GM23248 (cell line): ENCODE measurements around the gene FAM217B. TPM values are rescaled to one million over a fixed set of nuclear protein-coding genes. Genes with fewer than 3 reads are reported as not detected.

Experiments used
- DNase-seq: peaks from one replicate; pipeline ENCODE4 v3.0.0-alpha.2; 2015
- H2AFZ ChIP-seq: fragments of 200-600 bp; sonication (generic); 2 replicates; pipeline ENCODE4 v1.6.1; 2016; ENCODE audit warnings: antibody characterized with exemption
- H3F3A ChIP-seq: fragments of 200-600 bp; sonication (generic); 2 replicates; pipeline ENCODE4 v1.6.1; 2016; ENCODE audit warnings: mild to moderate bottlenecking, antibody characterized with exemption, mixed run types; ENCODE audit not compliant: insufficient read depth
- H3K27ac ChIP-seq: fragments of 200-600 bp; sonication (generic); 2 replicates; pipeline ENCODE4 v1.5.1; 2016; ENCODE audit warnings: mild to moderate bottlenecking
- H3K27me3 ChIP-seq: fragments of 200-600 bp; sonication (generic); replicated peaks from 2 replicates; pipeline ENCODE4 v1.6.1; 2016; ENCODE audit warnings: mild to moderate bottlenecking; ENCODE audit not compliant: insufficient read depth
- H3K36me3 ChIP-seq: fragments of 200-600 bp; sonication (generic); 2 replicates; pipeline ENCODE4 v1.6.1; 2016; ENCODE audit warnings: low read depth, mild to moderate bottlenecking
- H3K4me1 ChIP-seq: fragments of 200-600 bp; sonication (generic); 2 replicates; pipeline ENCODE4 v1.6.1; 2016; ENCODE audit warnings: mild to moderate bottlenecking; ENCODE audit not compliant: insufficient read depth
- H3K4me2 ChIP-seq: fragments of 200-600 bp; sonication (generic); one replicate; pipeline ENCODE4 v1.6.1; 2016; ENCODE audit warnings: mild to moderate bottlenecking; ENCODE audit not compliant: unreplicated experiment
- H3K4me3 ChIP-seq: fragments of 200-600 bp; sonication (generic); 2 replicates; pipeline ENCODE4 v1.5.1; 2016; ENCODE audit warnings: mild to moderate bottlenecking
- H3K79me2 ChIP-seq: fragments of 200-600 bp; sonication (generic); 2 replicates; pipeline ENCODE4 v1.6.1; 2016; ENCODE audit warnings: mild to moderate bottlenecking; ENCODE audit not compliant: insufficient read depth
- H3K9ac ChIP-seq: fragments of 200-600 bp; sonication (generic); 2 replicates; pipeline ENCODE4 v1.6.1; 2016; ENCODE audit warnings: mild to moderate bottlenecking
- H3K9me2 ChIP-seq: fragments of 200-600 bp; sonication (generic); 2 replicates; pipeline ENCODE4 v1.6.1; 2016; ENCODE audit warnings: mixed run types, mild to moderate bottlenecking, moderate library complexity; ENCODE audit not compliant: insufficient read depth
- H3K9me3 ChIP-seq: fragments of 200-600 bp; sonication (generic); one replicate; pipeline ENCODE4 v1.6.1; 2017; ENCODE audit warnings: low read depth
- H4K20me1 ChIP-seq: fragments of 200-600 bp; sonication (generic); 2 replicates; pipeline ENCODE4 v1.6.0; 2016; ENCODE audit not compliant: insufficient read depth
- EZH2 ChIP-seq: fragments of 200-600 bp; sonication (generic); IDR thresholded peaks from 2 replicates; pipeline ENCODE4 v1.6.1; 2018; ENCODE audit warnings: antibody characterized with exemption, mild to moderate bottlenecking; ENCODE audit not compliant: insufficient read depth, poor library complexity, severe bottlenecking
- EZH2phosphoT487 ChIP-seq: fragments of 200-600 bp; sonication (generic); IDR thresholded peaks from 2 replicates; pipeline ENCODE4 v1.6.1; 2018; ENCODE audit warnings: antibody characterized with exemption, moderate library complexity, mild to moderate bottlenecking, low read depth; ENCODE audit not compliant: insufficient read depth
- WGBS, 2 experiments: methylation state at CpG; one replicate each; pipeline ENCODE4 v1.1.6; 2015 to 2017; ENCODE audit warnings: low lambda C conversion rate in 2 of 2, low coverage in 1 of 2; ENCODE audit errors: missing lambda C conversion rate in 2 of 2; 5-methylcytosine and 5-hydroxymethylcytosine counted together
- in situ Hi-C: fragments of 300-500 bp; cut with MboI; formaldehyde crosslinking; loops from 2 replicates; pipeline ENCODE4 v1.15.0; 2020
- polyA plus RNA-seq: library from polyadenylated mRNA; unstranded; fragments of >200 nt; fragmentation: Nextera tagmentation; extraction: Ambion mirVana; gene quantifications from 2 replicates; pipeline ENCODE4 v1.2.1, GENCODE V29; 2016
- total RNA-seq: library from RNA; depleted of rRNA; stranded (reverse); fragments of >200 nt; shearing (Covaris generic); gene quantifications from 2 replicates; pipeline ENCODE4 v1.2.3, GENCODE V29; 2014

Gene FAM217B
- total and polyA plus RNA-seq, 2 experiments from 2014 or later, result 2.2 to 9.5 TPM

- no peaks in the 10 kb centered on the region for H3K4me1 ChIP-seq
- no peak overlapping the region for H3K4me2 ChIP-seq
- TF ChIP-seq EZH2 (no peak), EZH2phosphoT487 (no peak)
- no peak overlapping the region for H2AFZ ChIP-seq
- no peak overlapping the region for H3K4me3 ChIP-seq
- H3K36me3 ChIP-seq, result no peaks in the 10 kb centered on the region
- H3K27ac ChIP-seq, result no peak overlapping the region
- no peaks in the 10 kb centered on the region for H3K79me2 ChIP-seq
- no peaks in the 10 kb centered on the region for H3K9me2 ChIP-seq
- 50 to 62% methylated on average over 5 of the region's 5 CpGs for WGBS, 2 experiments
- DNase-seq, result peak; percentile 36
- H3K9me3 ChIP-seq, result no peaks in the 10 kb centered on the region
- H3F3A ChIP-seq, result no peaks in the 10 kb centered on the region
- H3K9ac ChIP-seq, result no peak overlapping the region
- H3K27me3 ChIP-seq, result no peaks in the 10 kb centered on the region
- in situ Hi-C loops, result no loop called here
- H4K20me1 ChIP-seq, result no peaks in the 10 kb centered on the region
These were observed 48.0 kb downstream of the FAM217B start for GRCh38 chr20:59988141-59988540.

GRCh38 chr20:59992526-59993084 is 52.4 kb downstream of the FAM217B start:
- Histone ChIP-seq H3K4me3 (no peak overlapping the region), H3K4me2 (no peak overlapping the region), H3K9me3 (no peaks in the 10 kb centered on the region), H3F3A (no peaks in the 10 kb centered on the region), H3K36me3 (no peaks in the 10 kb centered on the region), H4K20me1 (no peaks in the 10 kb centered on the region), H3K79me2 (no peaks in the 10 kb centered on the region), H3K27me3 (no peaks in the 10 kb centered on the region), H3K27ac (no peak overlapping the region), H3K9ac (no peak overlapping the region), H2AFZ (no peak overlapping the region), H3K9me2 (no peaks in the 10 kb centered on the region), H3K4me1 (no peaks in the 10 kb centered on the region)
- in situ Hi-C loops, result no loop called here
- 60 to 68% methylated on average over 4 of the region's 4 CpGs for WGBS, 2 experiments
- DNase-seq, result peak; percentile 14
- no peak for TF ChIP-seq EZH2phosphoT487
- no peak for TF ChIP-seq EZH2

DNA sequence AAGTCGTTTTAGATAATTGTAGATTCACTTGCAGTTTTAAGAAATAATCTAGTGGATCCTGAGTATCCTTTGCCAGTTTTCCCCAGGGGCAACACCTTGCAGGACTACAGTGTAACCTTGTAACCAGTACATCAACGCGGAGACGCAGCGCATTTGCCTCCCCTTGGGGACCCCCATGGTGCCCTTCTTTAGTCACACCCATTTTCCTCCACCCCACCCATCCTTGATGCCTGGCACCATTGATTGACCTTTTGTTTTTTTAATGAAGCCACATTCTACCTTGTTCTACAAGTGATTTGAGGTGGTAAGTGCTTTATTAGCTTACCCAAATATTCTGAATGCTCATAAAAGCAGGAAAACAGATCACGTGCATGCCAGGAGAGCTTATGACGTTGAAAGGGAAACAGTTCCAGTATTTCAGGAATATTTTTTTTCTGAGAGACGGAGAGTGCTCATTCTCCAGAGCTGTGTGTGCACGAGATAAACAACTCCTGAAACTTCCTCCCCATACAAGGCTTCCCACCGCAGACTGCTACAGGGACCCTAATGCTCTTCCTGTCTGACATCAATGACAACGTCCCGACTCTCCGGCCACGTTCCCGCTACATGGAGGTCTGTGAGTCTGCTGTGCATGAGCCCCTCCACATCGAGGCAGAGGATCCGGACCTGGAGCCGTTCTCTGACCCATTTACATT is 53.7 kb downstream of the FAM217B start:
- no peaks in the 10 kb centered on the region for H3K4me1 ChIP-seq
- no peaks in the 10 kb centered on the region for H4K20me1 ChIP-seq
- H3K9me2 ChIP-seq, result no peaks in the 10 kb centered on the region
- H3K27ac ChIP-seq, result no peak overlapping the region
- in situ Hi-C loops, result no loop called here
- no peak overlapping the region for H3K4me2 ChIP-seq
- H3K79me2 ChIP-seq, result no peaks in the 10 kb centered on the region
- 26 to 27% methylated on average over 18 of the region's 18 CpGs for WGBS, 2 experiments
- H2AFZ ChIP-seq, result no peak overlapping the region
- H3K36me3 ChIP-seq, result no peaks in the 10 kb centered on the region
- no peaks in the 10 kb centered on the region for H3K9me3 ChIP-seq
- no peak for DNase-seq
- H3K4me3 ChIP-seq, result no peak overlapping the region
- no peaks in the 10 kb centered on the region; the same call in 1 of the 2 replicates for H3K27me3 ChIP-seq
- TF ChIP-seq EZH2phosphoT487 (no peak), EZH2 (no peak)
- no peaks in the 10 kb centered on the region for H3F3A ChIP-seq
- no peak overlapping the region for H3K9ac ChIP-seq

- Histone ChIP-seq H4K20me1 (no peaks in the 10 kb centered on the region), H3K79me2 (no peaks in the 10 kb centered on the region), H3K36me3 (no peaks in the 10 kb centered on the region), H3F3A (no peaks in the 10 kb centered on the region), H2AFZ (no peak overlapping the region), H3K27me3 (no peaks in the 10 kb centered on the region; the same call in 1 of the 2 replicates), H3K4me1 (no peaks in the 10 kb centered on the region), H3K4me2 (no peak overlapping the region), H3K4me3 (no peak overlapping the region), H3K27ac (no peak overlapping the region), H3K9me3 (no peaks in the 10 kb centered on the region), H3K9ac (no peak overlapping the region), H3K9me2 (no peaks in the 10 kb centered on the region)
- no peak for TF ChIP-seq EZH2phosphoT487
- no peak for TF ChIP-seq EZH2
- whole genome bisulfite sequencing, 2 experiments, result 1 to 3% methylated on average over 5 of the region's 5 CpGs
- peak; percentile 6 for DNase-seq
- in situ Hi-C loops, result no loop called here
These were observed 54.5 kb downstream of the FAM217B start for GRCh38 chr20:59994697-59995122.
